Activated CD4-positive, alpha-beta T cell treated with anti-CD3 and anti-CD28 coated beads, Interleukin-2, amount 10 ng/mL, durations not matched to agents 7 days and 5 days (primary cell): Measurements from ENCODE around the gene PHLDB2. TPM values are rescaled to one million over a fixed set of nuclear protein-coding genes. Genes with fewer than 3 reads are reported as not detected.
A peak's percentile ranks its signal among the peaks of the same experiment; 100 is the strongest.

ENCODE experiments used
- CTCF ChIA-PET: fragments of 350-600 bp; sonication (Branson Sonifier 250); formaldehyde crosslinking; loops from one replicate; lab custom pipeline; 2021; ENCODE audit warnings: antibody characterized with exemption; lab: Charles Lee
- POLR2A ChIA-PET: fragments of 350-600 bp; sonication (Branson Sonifier 250); formaldehyde crosslinking; loops from one replicate; lab custom pipeline; 2021; ENCODE audit warnings: antibody characterized with exemption; lab: Charles Lee
- DNase-seq: peaks from one replicate; pipeline ENCODE4 v3.0.0-alpha.2; 2020
- H3K27ac Mint-ChIP-seq: one replicate; pipeline ENCODE4 v1.8.0; 2021; ENCODE audit warnings: mild to moderate bottlenecking, moderate library complexity, mixed read lengths
- H3K27me3 Mint-ChIP-seq: one replicate; pipeline ENCODE4 v1.8.0; 2021; ENCODE audit warnings: mixed read lengths
- H3K36me3 Mint-ChIP-seq: one replicate; pipeline ENCODE4 v1.8.0; 2021; ENCODE audit warnings: low read depth, mixed read lengths
- H3K4me1 Mint-ChIP-seq: one replicate; pipeline ENCODE4 v1.8.0; 2021; ENCODE audit warnings: mixed read lengths
- H3K4me3 Mint-ChIP-seq: one replicate; pipeline ENCODE4 v1.8.0; 2021; ENCODE audit warnings: mild to moderate bottlenecking, moderate library complexity, mixed read lengths
- H3K9me3 Mint-ChIP-seq: one replicate; pipeline ENCODE4 v1.8.0; 2021; ENCODE audit warnings: mixed read lengths
- total RNA-seq, 2 experiments: library from RNA; stranded (reverse); gene quantifications; one replicate each; pipeline ENCODE4 v1.2.3, GENCODE V29; 2021

The PHLDB2 gene
- total RNA-seq, 2 experiments from 2014 or later, result 1.9 to 2.7 TPM

- Mint-ChIP-seq H3K4me3 (peak within 1 kb of the TSS; percentile 90), H3K9me3 (no peaks in the 10 kb centered on the region), H3K27ac (peak within 1 kb of the TSS; percentile 96), H3K4me1 (peaks cover 35% of the 10 kb centered on the region), H3K36me3 (peaks cover 26% of the 10 kb centered on the region), H3K27me3 (peaks cover 4% of the 10 kb centered on the region)
- ChIA-PET POLR2A (interaction anchor here (0.7 to 1.6 kb wide), 6 partner anchors 11 to 368 kb away, joined by 3 to 10 read pairs (median 4); no protein-coding TSS in a partner anchor), CTCF (interaction anchor here (0.9 to 2.0 kb wide), 11 partner anchors 10 to 261 kb away, joined by 3 to 9 read pairs (median 5); no protein-coding TSS in a partner anchor)
- peak; percentile 98 for DNase-seq
Measured at GRCh38 chr3:111978583-111979433, 119.7 kb downstream of the PHLDB2 start, which contains the start of gene ABHD10. Gene ABHD10 (plus strand): TSS chr3:111979026. CDS start chr3:111979062, 36 bp downstream.

GRCh38 chr3:111979434-111980038 is 120.5 kb downstream of the PHLDB2 start:
- ChIA-PET POLR2A (interaction anchor here (0.7 to 1.6 kb wide), 5 partner anchors 10 to 369 kb away, joined by 3 to 10 read pairs (median 5); no protein-coding TSS in a partner anchor), CTCF (interaction anchor here (0.9 to 2.0 kb wide), 8 partner anchors 10 to 262 kb away, joined by 3 to 9 read pairs (median 6); no protein-coding TSS in a partner anchor)
- Mint-ChIP-seq H3K27ac (peak overlapping the region; percentile 96), H3K4me1 (peaks cover 39% of the 10 kb centered on the region), H3K9me3 (no peaks in the 10 kb centered on the region), H3K4me3 (peak overlapping the region; percentile 90), H3K36me3 (peaks cover 32% of the 10 kb centered on the region), H3K27me3 (peaks cover 4% of the 10 kb centered on the region)
- DNase-seq, result peak; percentile 23

GRCh38 chr3:111980716-111981456 is 121.8 kb downstream of the PHLDB2 start:
- CTCF ChIA-PET, result interaction anchor here (0.6 to 2.1 kb wide), 4 partner anchors 13 to 316 kb away, joined by 3 to 5 read pairs (median 4); no protein-coding TSS in a partner anchor

GRCh38 chr3:111981457-111981763 is 122.3 kb downstream of the PHLDB2 start:
- ChIA-PET CTCF (interaction anchor here (1.0 to 2.1 kb wide), 2 partner anchors 12 to 14 kb away, joined by 4 to 5 read pairs; no protein-coding TSS in a partner anchor), POLR2A (no interaction called here)
- no peaks in the 10 kb centered on the region for H3K9me3 Mint-ChIP-seq
- H3K27me3 Mint-ChIP-seq, result peaks cover 4% of the 10 kb centered on the region
- H3K4me3 Mint-ChIP-seq, result peak overlapping the region; percentile 23
- DNase-seq, result no peak
- no peak overlapping the region for H3K27ac Mint-ChIP-seq
- peaks cover 42% of the 10 kb centered on the region for H3K36me3 Mint-ChIP-seq
- H3K4me1 Mint-ChIP-seq, result peaks cover 52% of the 10 kb centered on the region

More at GRCh38 chr3:111980716-111981456, 121.8 kb downstream of the PHLDB2 start:
- no peak for DNase-seq
- Mint-ChIP-seq H3K27ac (peak overlapping the region; percentile 96), H3K4me1 (peaks cover 51% of the 10 kb centered on the region), H3K4me3 (peak overlapping the region; percentile 90), H3K36me3 (peaks cover 41% of the 10 kb centered on the region), H3K27me3 (peaks cover 4% of the 10 kb centered on the region), H3K9me3 (no peaks in the 10 kb centered on the region)
- POLR2A ChIA-PET, result no interaction called here

- H3K9me3 Mint-ChIP-seq, result no peaks in the 10 kb centered on the region
- no peak overlapping the region for H3K27ac Mint-ChIP-seq
- H3K4me3 Mint-ChIP-seq, result no peak overlapping the region
- CTCF ChIA-PET, result interaction anchor here (2.6 kb wide), 1 partner anchor 29 kb away, joined by 11 read pairs; no protein-coding TSS in a partner anchor
- POLR2A ChIA-PET, result interaction anchor here (0.6 kb wide), 1 partner anchor 368 kb away, joined by 3 read pairs; no protein-coding TSS in a partner anchor
- no peaks in the 10 kb centered on the region for H3K27me3 Mint-ChIP-seq
- no peak for DNase-seq
- H3K36me3 Mint-ChIP-seq, result peaks cover 49% of the 10 kb centered on the region
- peaks cover 62% of the 10 kb centered on the region for H3K4me1 Mint-ChIP-seq
Measured at GRCh38 chr3:111984636-111985298, 125.7 kb downstream of the PHLDB2 start.

- CTCF ChIA-PET, result interaction anchor here (2.6 kb wide), 1 partner anchor 27 kb away, joined by 11 read pairs; no protein-coding TSS in a partner anchor
- no peaks in the 10 kb centered on the region for H3K9me3 Mint-ChIP-seq
- POLR2A ChIA-PET, result no interaction called here
- H3K36me3 Mint-ChIP-seq, result peaks cover 44% of the 10 kb centered on the region
- DNase-seq, result no peak
- peaks cover 44% of the 10 kb centered on the region for H3K4me1 Mint-ChIP-seq
- H3K27me3 Mint-ChIP-seq, result no peaks in the 10 kb centered on the region
- no peak overlapping the region for H3K27ac Mint-ChIP-seq
- H3K4me3 Mint-ChIP-seq, result no peak overlapping the region
Measured at GRCh38 chr3:111986800-111987199, 127.7 kb downstream of the PHLDB2 start.

- peaks cover 30% of the 10 kb centered on the region for H3K4me1 Mint-ChIP-seq
- H3K9me3 Mint-ChIP-seq, result no peaks in the 10 kb centered on the region
- H3K27ac Mint-ChIP-seq, result no peak overlapping the region
- H3K4me3 Mint-ChIP-seq, result no peak overlapping the region
- H3K36me3 Mint-ChIP-seq, result peaks cover 40% of the 10 kb centered on the region
- ChIA-PET POLR2A (interaction anchor here (2.1 kb wide), 1 partner anchor 11 kb away, joined by 10 read pairs; the partner anchor contains the start of gene ABHD10), CTCF (interaction anchor here (0.8 to 2.9 kb wide), 8 partner anchors 10 to 273 kb away, joined by 3 to 28 read pairs (median 4); partner anchors contain the start of gene ABHD10)
- DNase-seq, result peak; percentile 28
- no peaks in the 10 kb centered on the region for H3K27me3 Mint-ChIP-seq
Measured at GRCh38 chr3:111989061-111989678, 130.1 kb downstream of the PHLDB2 start.

GRCh38 chr3:111993038-111993437 is 134.0 kb downstream of the PHLDB2 start:
- ChIA-PET POLR2A (interaction anchor here (0.6 kb wide), 1 partner anchor 21 kb away, joined by 3 read pairs; no protein-coding TSS in a partner anchor), CTCF (interaction anchor here (0.9 to 1.7 kb wide), 6 partner anchors 9 to 50 kb away, joined by 3 to 6 read pairs (median 4); partner anchors contain the start of gene ABHD10)
- H3K27ac Mint-ChIP-seq, result no peak overlapping the region
- peaks cover 8% of the 10 kb centered on the region for H3K4me1 Mint-ChIP-seq
- H3K27me3 Mint-ChIP-seq, result no peaks in the 10 kb centered on the region
- H3K36me3 Mint-ChIP-seq, result peaks cover 20% of the 10 kb centered on the region
- no peak overlapping the region for H3K4me3 Mint-ChIP-seq
- DNase-seq, result no peak
- no peaks in the 10 kb centered on the region for H3K9me3 Mint-ChIP-seq

- CTCF ChIA-PET, result interaction anchor here (0.6 to 2.6 kb wide), 3 partner anchors 14 to 362 kb away, joined by 3 to 9 read pairs (median 4); no protein-coding TSS in a partner anchor
- POLR2A ChIA-PET, result interaction anchor here (0.7 kb wide), 1 partner anchor 20 kb away, joined by 5 read pairs; the partner anchor contains the start of gene ABHD10
- peak; percentile 16 for DNase-seq
- Mint-ChIP-seq H3K9me3 (no peaks in the 10 kb centered on the region), H3K27me3 (no peaks in the 10 kb centered on the region), H3K36me3 (peaks cover under 1% of the 10 kb centered on the region), H3K4me3 (peak within 1 kb of the TSS; percentile 72), H3K27ac (no peak within 1 kb of the TSS), H3K4me1 (peaks cover 33% of the 10 kb centered on the region)
Measured at GRCh38 chr3:111998636-111999483, 139.8 kb downstream of the PHLDB2 start, which contains the start of gene TAGLN3. Gene TAGLN3 (plus strand): TSS chr3:111998922. CDS start chr3:111999423, 501 bp downstream.
